NCI-H510A (cell line): Measurements from ENCODE around the gene MUTYH.
A peak's percentile ranks its signal among the peaks of the same experiment; 100 is the strongest.
"Not testable (repeated sequence)": the region's sequence is repeated elsewhere in the genome, so short reads cannot be mapped to it uniquely, and the experiment has no call there.

Experiments used
- DNase-seq: peaks from one replicate; lab custom pipeline; 2025; lab: John Stamatoyannopoulos, UW

MUTYH gene

DNA sequence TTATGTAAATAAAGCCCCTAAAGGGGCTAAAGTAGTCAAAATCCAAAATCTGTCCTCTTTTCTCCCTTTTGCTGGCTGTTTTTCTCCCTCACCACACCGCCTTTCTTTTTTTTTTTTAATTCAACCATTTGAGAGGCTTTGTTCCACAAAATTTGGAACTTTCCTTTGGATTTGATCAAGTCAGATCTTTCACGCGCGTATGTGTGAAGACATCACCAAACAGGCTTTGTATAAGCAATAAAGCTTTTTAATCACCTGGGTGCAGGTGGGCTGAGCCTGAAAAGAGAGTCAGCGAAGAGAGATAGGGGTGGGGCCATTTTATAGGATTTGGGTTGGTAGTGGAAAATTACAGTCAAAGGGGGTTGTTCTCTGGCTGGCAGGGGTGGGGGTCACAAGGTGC lies 18.8 kb downstream of the MUTYH start:
- no peak for DNase-seq

DNA sequence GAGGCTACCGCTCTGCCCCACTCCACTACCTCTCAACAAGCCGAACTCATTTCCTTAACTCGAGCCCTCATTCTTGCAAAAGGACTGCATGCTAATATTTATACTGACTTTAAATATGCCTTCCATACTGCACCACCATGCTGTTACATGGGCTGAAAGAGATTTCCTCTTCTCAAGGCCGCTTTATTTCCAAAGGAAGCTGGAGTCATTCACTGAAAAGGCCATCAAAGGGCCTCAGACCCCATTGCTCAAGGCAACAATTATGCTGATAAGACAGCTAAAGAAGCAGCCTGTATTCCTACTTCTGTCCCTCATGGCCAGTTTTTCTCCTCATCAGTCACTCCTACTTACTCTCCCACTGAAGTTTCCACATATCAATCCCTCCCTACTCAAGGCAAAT lies 20.5 kb downstream of the MUTYH start:
- no peak for DNase-seq

DNA sequence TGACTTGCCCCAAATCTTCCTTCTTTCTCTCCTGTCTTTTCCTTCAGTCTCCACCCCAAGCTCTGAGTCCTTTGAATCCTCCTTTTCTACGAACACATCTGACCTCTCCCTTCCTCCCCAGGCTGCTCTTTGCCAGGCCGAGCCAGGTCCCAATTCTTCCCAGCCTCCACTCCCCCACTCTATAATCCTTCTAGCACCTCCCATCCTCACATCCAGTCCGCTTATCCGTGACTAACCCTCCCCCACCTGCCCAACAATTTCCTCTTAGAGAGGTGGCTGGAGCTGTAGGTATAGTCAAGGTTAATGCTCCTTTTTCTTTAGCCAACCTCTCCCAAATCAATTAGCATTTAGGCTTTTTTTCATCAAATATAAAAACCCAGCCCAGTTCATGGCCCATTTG lies 23.1 kb downstream of the MUTYH start:
- no peak for DNase-seq

DNA sequence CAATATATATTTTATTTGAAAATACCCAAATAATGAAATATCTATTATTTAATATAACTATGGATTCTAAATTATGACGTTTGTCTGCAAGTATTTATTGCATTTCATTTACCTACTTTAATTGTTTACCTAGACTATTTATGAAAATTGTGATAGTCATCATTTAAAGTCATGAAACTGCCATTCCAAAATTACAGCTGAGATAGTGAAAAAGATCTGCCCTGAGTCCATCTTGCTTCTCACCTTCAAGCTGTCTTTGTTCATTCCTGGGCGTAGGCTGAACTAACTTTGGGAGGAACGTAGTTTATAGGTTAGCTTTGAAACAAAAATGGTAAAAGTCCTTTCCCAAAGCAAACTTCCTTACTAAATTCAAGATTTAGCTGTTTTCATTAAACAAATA lies 26.0 kb downstream of the MUTYH start:
- no peak for DNase-seq

DNA sequence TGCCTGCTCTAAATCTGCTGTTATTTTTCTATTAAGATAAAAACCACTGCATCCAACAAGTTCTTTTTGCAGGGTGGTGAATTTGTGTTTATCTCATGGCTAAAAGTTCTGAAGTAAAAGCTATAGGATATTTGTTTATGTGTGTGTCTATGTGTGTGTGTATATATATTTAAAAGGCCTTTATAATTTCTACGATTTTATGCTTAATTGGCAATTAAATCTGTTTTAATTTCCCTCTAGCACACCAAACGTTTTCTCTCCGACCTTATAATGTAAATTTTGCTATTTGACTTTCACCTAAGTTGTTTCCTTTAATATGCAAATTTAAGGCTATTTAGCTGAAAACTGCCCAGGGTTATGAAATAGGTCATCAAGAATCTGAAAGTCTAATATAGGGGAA lies 33.3 kb downstream of the MUTYH start:
- no peak for DNase-seq

DNA sequence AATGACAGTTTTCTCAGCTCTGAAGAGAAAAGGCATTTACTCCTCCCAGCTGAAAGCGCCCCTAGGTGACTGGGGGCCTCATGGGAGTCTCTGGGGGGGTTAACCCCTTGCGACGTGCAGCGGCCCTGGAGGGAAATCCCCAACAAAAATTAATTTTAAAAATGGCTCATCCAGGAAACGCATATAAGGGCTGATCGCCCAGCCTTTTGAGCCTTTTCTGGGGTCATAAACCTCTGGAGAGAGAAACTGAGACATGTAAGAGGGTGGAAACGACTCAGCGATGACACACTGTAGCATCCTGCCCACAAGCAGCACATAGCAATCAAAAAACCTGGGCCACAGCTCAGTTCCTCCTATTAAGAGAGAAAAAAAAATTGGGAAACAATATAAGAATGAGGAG lies 33.9 kb downstream of the MUTYH start:
- DNase-seq, result no peak

DNA sequence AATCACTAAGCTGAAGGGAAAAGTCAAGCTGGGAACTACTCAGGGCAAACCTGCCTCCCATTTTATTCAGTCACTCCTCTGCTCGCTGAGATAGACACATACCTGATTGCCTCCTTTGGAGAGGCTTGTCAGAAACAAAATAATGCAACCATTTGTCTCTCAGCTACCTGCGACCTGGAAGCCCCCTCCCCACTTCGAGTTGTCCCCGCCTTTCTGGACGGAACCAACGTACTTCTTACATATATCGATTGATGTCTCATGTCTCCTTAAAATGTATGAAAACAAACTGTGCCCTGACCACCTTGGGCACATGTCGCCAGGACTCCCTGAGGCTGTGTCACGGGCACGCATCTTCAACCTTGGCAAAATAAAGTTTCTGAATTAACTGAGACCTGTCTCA lies 35.0 kb downstream of the MUTYH start:
- no peak for DNase-seq

DNA sequence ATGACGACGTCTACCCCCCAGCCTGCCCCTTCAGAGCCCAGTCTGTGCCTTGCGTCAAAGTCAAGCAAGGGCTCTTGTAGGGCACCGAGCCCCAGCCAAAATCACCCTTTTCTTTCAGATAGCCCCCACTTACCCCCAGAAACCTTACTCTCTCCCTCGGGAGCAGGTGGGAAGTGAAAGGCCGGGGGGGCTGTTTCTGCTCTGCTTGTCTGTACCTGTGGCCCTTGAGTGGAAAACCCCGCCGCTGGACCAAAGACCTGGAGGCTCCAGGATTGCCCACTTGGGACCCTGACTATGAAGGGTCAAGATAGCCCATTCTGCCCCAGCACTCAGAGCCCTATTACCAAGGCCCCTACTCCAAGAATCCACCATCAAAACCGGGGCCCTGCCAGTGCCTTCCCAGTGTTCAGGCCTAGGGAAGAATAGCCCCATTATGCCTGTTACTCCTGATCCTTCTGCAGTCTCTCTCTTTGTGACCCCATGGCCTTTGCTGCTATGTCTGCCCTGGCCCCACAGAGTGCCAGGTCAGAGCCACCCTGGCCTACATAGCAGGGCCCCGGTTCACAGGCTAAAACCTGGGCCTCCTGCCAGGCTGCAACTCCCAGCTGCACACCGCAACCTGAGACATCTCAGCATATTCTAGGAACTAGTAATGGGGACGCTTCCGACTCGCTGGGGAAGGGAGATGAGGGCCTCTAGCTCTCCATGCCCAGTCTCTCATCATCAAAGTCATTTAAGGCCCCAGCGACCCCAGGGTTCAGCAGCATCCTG lies 35.7 kb downstream of the MUTYH start:
- no peak for DNase-seq

DNA sequence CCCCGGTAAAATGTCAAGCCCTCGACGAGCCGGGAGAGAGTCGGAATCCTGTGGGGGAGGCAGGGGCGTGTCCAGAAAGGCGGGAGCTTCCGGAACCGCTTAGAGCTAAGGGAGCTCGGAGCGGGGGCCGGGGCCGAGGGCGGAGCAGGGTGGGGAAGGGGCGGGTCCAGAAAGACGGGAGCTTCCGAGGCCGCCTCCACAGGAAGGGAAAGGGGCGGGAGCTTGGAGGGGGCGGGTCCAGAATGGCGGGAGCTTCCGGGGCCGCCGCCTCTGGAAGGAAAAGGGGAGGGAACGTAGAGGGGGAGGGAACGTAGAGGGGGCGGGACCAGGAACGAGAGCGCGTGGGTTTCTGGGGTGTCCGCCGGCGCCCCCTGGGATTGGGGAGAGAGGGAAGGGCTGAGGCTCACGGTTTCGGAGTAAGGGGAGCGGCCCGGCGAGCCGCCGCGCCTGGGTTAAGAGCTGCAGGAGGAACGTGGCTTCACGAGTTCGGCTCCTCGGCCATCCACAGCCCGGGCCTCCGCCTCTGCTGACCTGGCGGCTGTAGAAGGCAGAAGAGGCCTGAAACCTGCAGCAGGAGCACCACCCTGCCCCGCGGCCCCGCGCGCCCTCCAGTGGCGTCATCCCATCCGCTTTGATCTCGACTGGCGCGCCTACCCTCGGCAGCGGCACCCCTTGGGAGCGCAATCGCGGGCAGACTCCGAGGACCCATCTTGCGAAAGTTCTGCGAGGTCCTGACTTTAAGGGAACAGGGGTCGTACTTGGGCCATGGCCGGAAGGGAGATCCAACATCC lies 36.5 kb downstream of the MUTYH start:
- peak; percentile 84 for DNase-seq

DNA sequence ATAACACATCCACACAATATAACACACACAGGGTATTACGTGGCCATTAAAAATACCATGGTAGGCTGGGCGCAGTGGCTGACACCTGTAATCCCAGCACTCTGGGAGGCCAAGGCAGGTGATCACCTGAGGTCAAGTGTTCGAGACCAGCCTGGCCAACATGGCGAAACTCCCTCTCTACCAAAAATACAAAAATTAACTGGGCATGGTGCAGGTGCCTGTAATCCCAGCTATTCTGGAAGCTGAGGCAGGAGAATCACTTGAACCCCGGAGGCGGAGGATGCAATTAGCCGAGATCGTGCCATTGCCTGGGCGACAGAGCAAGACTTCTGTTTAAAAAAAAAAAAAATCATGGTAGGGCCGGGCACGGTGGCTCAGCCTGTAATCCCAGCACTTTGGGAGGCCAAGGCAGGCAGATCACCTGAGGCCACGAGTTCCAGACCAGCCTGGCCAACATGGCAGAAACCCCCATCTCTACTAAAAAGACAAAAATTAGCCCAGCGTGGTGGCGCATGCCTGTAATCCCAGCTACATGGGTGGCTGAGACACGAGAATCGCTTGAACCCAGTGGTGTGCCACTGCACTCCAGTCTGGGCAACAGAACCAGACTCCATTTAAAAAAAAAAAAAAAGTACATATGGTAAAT lies 37.6 kb downstream of the MUTYH start:
- DNase-seq, result no peak

DNA sequence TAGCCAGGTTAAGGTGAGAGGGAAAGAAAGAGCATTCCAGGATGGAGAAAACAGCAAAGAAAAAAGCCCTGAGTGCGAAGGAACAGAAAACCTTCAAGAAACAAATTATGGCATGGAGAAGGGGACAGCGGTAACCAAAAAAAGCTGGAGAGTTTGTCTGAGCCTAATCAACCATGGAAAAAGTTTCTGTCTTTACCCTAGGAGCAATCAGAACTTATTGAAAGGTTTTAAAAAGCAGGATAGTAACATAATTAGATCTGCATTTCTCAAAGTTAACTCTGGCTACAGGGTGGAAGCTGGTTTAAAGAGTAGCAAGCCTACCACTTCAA lies 39.6 kb downstream of the MUTYH start:
- no peak for DNase-seq

DNA sequence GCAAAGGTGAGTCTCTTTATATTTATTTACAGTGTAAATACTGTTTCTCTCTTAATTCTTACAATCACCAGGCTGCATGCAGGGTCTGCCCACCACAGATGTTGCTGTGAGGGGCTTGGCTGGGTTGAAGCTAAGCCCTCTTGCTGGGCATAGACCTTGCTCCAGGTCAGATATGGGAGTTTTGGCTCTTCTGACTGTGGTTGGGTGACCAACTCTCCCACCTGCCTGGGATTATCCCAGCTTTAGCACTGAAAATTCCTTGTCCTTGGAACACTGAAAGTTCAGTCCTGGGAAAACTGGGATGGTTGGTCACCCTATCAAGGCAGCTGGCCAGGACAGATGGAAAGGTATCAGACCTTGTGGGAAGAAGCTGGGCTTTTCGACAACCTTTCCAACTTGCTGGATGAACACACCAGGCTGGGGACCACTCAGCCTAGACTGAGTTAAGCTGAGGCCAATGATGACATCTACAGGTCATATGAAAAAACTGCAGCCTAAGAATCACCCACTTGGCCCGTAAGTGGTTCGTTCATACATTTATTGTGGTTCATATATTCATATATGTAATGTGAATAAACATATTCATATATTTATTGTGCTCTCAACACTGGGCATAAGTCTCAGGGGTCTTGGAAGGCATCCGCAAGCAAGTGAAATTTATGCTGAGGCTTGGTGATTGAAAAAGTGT lies 40.1 kb downstream of the MUTYH start:
- peak; percentile 35 for DNase-seq

DNA sequence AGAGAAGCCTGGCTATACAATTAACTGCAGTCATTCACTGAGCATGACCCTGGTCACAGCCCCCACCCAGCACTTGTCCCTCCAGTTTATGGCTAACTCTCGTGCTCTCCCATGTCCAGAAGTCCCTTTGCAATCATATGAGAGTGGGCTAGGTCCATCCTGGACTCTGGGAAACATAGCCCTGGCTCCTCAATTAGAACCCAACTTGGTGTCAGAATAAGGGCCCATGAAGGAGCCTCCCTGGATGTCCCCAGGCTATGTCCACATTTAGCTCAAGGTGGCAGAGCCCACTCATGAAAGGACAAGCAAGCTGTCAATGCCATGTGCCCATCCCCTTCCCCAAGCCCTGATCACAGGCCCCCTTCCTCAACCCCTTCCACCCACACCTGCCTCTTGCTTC lies 40.9 kb downstream of the MUTYH start:
- DNase-seq, result no peak

DNA sequence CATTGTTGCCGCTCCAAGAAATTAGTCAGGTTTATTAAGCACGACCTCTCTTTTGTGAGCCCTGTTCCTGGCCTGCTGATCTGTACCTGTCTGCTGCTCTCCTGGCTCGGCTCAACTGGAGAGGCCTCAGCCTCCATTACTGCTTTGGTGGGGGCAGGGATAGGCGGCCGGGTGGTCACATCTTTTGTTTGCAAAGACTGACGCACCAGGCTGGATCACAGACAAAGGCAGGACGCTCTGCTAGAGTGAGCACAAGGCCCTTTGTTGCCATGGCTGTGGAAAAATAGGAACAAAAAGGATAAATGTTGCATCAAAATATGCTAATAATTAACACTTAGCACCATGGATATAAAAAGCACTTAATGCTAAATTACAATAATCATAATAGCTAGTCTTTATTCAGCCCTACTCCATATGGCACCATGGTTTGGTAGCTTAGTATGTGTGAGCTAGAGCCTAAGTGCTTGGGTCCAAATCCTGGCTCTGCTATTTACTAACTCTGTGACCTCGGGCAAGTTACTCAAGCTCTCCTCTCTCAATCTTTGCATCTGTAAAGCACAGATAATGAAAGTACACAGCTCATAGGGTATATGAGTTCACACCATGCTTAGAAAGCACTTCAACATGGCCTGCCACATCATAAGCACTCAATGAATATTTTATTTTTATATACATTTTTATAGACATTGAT lies 42.4 kb downstream of the MUTYH start:
- DNase-seq, result no peak

DNA sequence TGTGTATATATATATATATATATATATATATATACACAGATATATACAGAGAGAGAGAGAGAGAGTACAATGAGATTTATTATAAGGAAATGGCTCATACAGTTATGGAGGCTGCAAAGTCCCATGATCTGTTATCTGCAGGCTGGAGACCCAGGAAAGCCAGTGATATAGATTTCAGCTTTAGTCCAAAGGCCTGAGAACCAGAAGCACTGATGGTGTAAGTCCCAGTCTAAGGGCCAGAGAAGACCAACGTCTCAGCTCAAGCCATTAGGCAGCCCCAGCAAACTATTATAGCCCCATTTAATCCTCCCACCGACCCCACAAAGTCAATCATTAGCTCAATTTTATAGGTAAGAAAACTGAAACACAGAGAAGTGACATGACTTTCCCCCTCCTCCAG lies 48.5 kb downstream of the MUTYH start:
- DNase-seq, result no peak

DNA sequence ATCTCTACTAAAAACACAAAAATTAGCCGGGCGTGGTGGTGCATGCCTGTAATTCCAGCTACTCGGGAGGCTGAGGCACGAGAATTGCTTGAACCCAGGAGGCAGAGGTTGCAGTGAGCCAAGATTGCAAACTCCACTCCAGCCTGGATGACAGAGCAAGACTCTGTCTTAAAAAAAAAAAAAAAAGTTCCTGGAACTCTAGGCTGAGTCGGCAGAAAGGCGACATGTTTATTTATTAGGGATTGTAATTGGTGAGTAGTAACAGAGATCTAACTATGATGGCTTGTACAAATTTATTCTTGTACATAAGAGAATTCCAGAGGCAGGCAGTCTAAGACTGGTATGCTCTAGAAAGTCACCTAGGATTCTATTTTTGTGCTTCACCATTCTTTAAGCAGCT lies 49.2 kb downstream of the MUTYH start:
- not testable (repeated sequence) for DNase-seq

DNA sequence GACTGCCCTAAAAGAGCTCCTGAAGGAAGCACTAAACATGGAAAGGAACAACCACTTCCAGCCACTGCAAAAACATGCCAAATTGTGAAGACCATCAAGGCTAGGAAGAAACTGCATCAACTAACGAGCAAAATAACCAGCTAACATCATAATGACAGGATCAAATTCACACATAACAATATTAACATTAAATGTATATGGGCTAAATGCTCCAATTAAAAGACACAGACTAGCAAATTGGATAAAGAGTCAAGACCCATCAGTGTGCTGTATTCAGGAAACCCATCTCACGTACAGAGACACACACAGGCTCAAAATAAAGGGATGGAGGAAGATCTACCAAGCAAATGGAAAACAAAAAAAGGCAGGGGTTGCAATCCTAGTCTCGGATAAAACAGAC lies 53.7 kb downstream of the MUTYH start:
- DNase-seq, result not testable (repeated sequence)

DNA sequence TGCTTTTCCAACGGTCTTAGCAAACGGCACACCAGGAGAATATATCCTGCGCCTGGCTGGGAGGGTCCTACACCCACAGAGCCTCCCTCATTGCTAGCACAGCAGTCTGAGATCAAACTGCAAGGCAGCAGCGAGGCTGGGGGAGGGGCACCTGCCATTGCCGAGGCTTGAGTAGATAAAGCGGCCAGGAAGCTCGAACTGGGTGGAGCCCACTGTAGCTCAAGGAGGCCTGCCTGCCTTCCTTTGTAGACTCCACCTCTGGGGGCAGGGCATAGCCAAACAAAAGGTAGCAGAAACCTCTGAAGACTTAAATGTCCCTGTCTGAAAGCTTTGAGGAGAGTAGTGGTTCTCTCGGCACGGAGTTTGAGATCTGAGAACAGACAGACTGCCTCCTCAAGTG lies 55.4 kb downstream of the MUTYH start:
- not testable (repeated sequence) for DNase-seq

DNA sequence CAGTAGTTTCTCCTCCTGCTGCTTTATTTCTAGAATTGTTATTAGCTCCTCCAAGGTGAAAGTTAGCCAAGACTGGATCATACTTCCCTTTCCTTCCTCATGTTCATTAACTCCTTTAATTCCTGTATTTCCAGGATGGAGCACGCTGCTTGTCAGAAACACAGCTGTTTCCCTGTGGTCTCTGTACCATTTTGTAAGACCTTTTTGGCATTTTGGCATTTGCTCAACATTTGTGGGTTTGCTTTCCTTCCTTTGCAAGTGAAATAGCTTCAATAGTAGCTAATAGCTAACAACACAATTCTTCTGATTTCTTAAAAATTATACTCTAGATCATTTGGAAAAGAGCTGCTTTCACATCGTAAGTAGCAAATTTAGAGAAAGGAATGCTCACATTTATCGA lies 57.9 kb downstream of the MUTYH start:
- no peak for DNase-seq
